HCT116 (cell line): ENCODE results near the gene FAM237B. TPM values are rescaled to one million over a fixed set of nuclear protein-coding genes. Genes with fewer than 3 reads are reported as not detected.
A peak's percentile ranks its signal among the peaks of the same experiment; 100 is the strongest.

ENCODE experiments used
- ATAC-seq: fragments of 200-7000 bp; cut with Tn5 transposase; 2 replicates; pipeline ENCODE4 v1.9.1; 2020; ENCODE audit warnings: mild to moderate bottlenecking, moderate library complexity
- BruUV-seq: library from RNA; stranded (reverse); fragments of 400-500 nt; replicated peaks from 2 replicates; lab custom pipeline; 2021; lab: Mats Ljungman, UMichigan
- CTCF ChIA-PET: fragments of 300-600 bp; sonication (Branson Sonifier 250); formaldehyde crosslinking; loops from one replicate; lab custom pipeline; 2021; ENCODE audit warnings: antibody characterized with exemption; lab: Charles Lee
- POLR2A ChIA-PET: fragments of 300-600, 350-600 bp; sonication (Branson Sonifier 250); formaldehyde crosslinking; loops from one replicate; lab custom pipeline; 2021; ENCODE audit warnings: antibody characterized with exemption; lab: Charles Lee
- RAD21 ChIA-PET, 2 experiments: fragments of 300-600 bp; sonication (Branson Sonifier 250); formaldehyde crosslinking; loops; one replicate each; lab custom pipeline; 2023; ENCODE audit warnings: low total read pairs in 2 of 2; ENCODE audit not compliant: uncharacterized antibody in 2 of 2, unreplicated experiment in 2 of 2, low non-redundant PET in 1 of 2; lab: Charles Lee
- DNase-seq: peaks from one replicate; pipeline ENCODE4 v3.0.0-alpha.2; 2010; ENCODE audit warnings: low read depth, low spot score
- H2AFZ ChIP-seq: fragments of 200-600 bp; shearing (Covaris generic), sonication (generic); 2 replicates; pipeline ENCODE4 v1.6.1; 2017; ENCODE audit warnings: low read depth, mixed run types, mixed read lengths, antibody characterized with exemption, low read length; ENCODE audit not compliant: poor library complexity, severe bottlenecking
- H3K27ac ChIP-seq: 2 replicates; pipeline ENCODE4 v1.5.1; 2012; ENCODE audit warnings: low read depth, low read length
- H3K27me3 ChIP-seq: fragments of 200-600 bp; sonication (generic); 2 replicates; pipeline ENCODE4 v1.6.1; 2016; ENCODE audit warnings: mixed run types, low read length, mixed read lengths; ENCODE audit not compliant: insufficient read depth
- H3K36me3 ChIP-seq, 2 experiments: fragments of 200-500 bp in 1 of 2; fragments of 200-600 bp in 1 of 2; sonication (Bioruptor generic) in 1 of 2; sonication (generic) in 1 of 2; 2 replicates each; pipeline versions ENCODE4 v1.5.1 to v1.6.1; 2014 to 2016; ENCODE audit warnings: low read length in 2 of 2, inconsistent platforms in 1 of 2, mixed read lengths in 1 of 2, mixed run types in 1 of 2; ENCODE audit not compliant: insufficient read depth in 2 of 2, control insufficient read depth in 1 of 2
- H3K4me1 ChIP-seq, 2 experiments: fragments of 200-600 bp in 1 of 2; sonication (generic) in 1 of 2; 2 replicates each; pipeline versions ENCODE4 v1.5.1 to v1.6.1; 2012 to 2017; ENCODE audit warnings: low read length in 2 of 2, inconsistent platforms in 1 of 2, mild to moderate bottlenecking in 1 of 2, mixed read lengths in 1 of 2, mixed run types in 1 of 2, moderate library complexity in 1 of 2; ENCODE audit not compliant: insufficient read depth in 2 of 2, control insufficient read depth in 1 of 2
- H3K4me2 ChIP-seq: fragments of 200-600 bp; sonication (generic); 2 replicates; pipeline ENCODE4 v1.6.1; 2017; ENCODE audit warnings: mixed run types, low read length, mixed read lengths
- H3K4me3 ChIP-seq, 2 experiments: fragments of 200-600 bp in 1 of 2; sonication (generic) in 1 of 2; replicated peaks in 1 of 2; 2 replicates each; pipeline ENCODE4 v1.5.1; 2011 to 2016; ENCODE audit warnings: low read length in 2 of 2, control low read depth in 1 of 2, low read depth in 1 of 2, mild to moderate bottlenecking in 1 of 2, mixed read lengths in 1 of 2, mixed run types in 1 of 2
- H3K79me2 ChIP-seq: fragments of 200-600 bp; sonication (generic); 2 replicates; pipeline ENCODE4 v1.6.1; 2017; ENCODE audit warnings: mild to moderate bottlenecking, mixed run types, low read length, moderate library complexity, mixed read lengths; ENCODE audit not compliant: insufficient read depth
- H3K9ac ChIP-seq: fragments of 200-600 bp; sonication (generic); 2 replicates; pipeline ENCODE4 v1.6.1; 2016; ENCODE audit warnings: low read length, mixed read lengths
- H3K9me2 ChIP-seq: fragments of 200-600 bp; sonication (generic), shearing (Covaris generic); 2 replicates; pipeline ENCODE4 v1.6.1; 2017; ENCODE audit warnings: mixed run types, mild to moderate bottlenecking, moderate library complexity; ENCODE audit not compliant: insufficient read depth
- H3K9me3 ChIP-seq, 2 experiments: fragments of 200-500 bp in 1 of 2; fragments of 200-600 bp in 1 of 2; sonication (Bioruptor generic) in 1 of 2; sonication (generic) in 1 of 2; 2 replicates each; pipeline ENCODE4 v1.6.1; 2014 to 2017; ENCODE audit warnings: low read length in 2 of 2, mixed read lengths in 2 of 2, inconsistent platforms in 1 of 2, low read depth in 1 of 2, mild to moderate bottlenecking in 1 of 2, mixed run types in 1 of 2, moderate library complexity in 1 of 2; ENCODE audit not compliant: control insufficient read depth in 1 of 2, insufficient read depth in 1 of 2
- H4K20me1 ChIP-seq: fragments of 200-600 bp; sonication (generic), shearing (Covaris generic); 2 replicates; pipeline ENCODE4 v1.6.1; 2017; ENCODE audit warnings: mixed run types, mild to moderate bottlenecking, moderate library complexity; ENCODE audit not compliant: insufficient read depth
- ATF3 ChIP-seq: IDR thresholded peaks from 2 replicates; pipeline ENCODE4 v1.6.1; 2012
- SIN3A ChIP-seq: IDR thresholded peaks from 2 replicates; pipeline ENCODE4 v1.6.1; 2012; ENCODE audit warnings: low read depth
- TCF7L2 ChIP-seq: IDR thresholded peaks from 2 replicates; pipeline ENCODE4 v1.7.0; 2011; ENCODE audit warnings: borderline replicate concordance, inconsistent platforms; ENCODE audit not compliant: insufficient read depth, insufficient read length; ENCODE audit errors: extremely low read depth
- YY1 ChIP-seq: IDR thresholded peaks from 2 replicates; pipeline ENCODE4 v1.6.1; 2011; ENCODE audit warnings: low read length, low read depth, moderate library complexity, mild to moderate bottlenecking; ENCODE audit not compliant: insufficient replicate concordance; ENCODE audit errors: extremely low read depth
- ZBTB33 ChIP-seq: IDR thresholded peaks from 2 replicates; pipeline ENCODE4 v1.6.1; 2011; ENCODE audit warnings: mild to moderate bottlenecking, low read length, moderate library complexity; ENCODE audit not compliant: insufficient replicate concordance; ENCODE audit errors: extremely low read depth
- ZNF274 ChIP-seq: fragments of 200-500 bp; sonication (Bioruptor generic); IDR thresholded peaks from 2 replicates; pipeline ENCODE4 v1.6.1; 2014; ENCODE audit warnings: mild to moderate bottlenecking, low read depth, low read length, inconsistent platforms
- intact Hi-C: fragments of 100-400 bp; cut with micrococcal nuclease; formaldehyde crosslinking; loops from 2 replicates; pipeline ENCODE4 v1.10.0; 2022
- total RNA-seq: library from RNA; stranded (reverse); gene quantifications from one replicate; pipeline ENCODE4 v1.2.1, GENCODE V29; 2021; ENCODE audit not compliant: unreplicated experiment

FAM237B gene
- total RNA-seq, 1 experiment from 2014 or later = not detected

- Histone ChIP-seq H2AFZ (no peak overlapping the region), H3K9me3 (no peaks in the 10 kb centered on the region), H3K9me2 (no peaks in the 10 kb centered on the region), H3K36me3 (no peaks in the 10 kb centered on the region), H3K4me1 (peaks cover 0 to 14% of the 10 kb centered on the region in 2 experiments; a peak in 2 of 4 replicates), H3K27ac (no peak overlapping the region), H3K4me2 (peak overlapping the region; percentile 75), H3K27me3 (no peaks in the 10 kb centered on the region), H3K79me2 (peaks cover 60% of the 10 kb centered on the region)
- no peak for DNase-seq
- no peak for ATAC-seq
- CTCF ChIA-PET = no interaction called here
- POLR2A ChIA-PET = no interaction called here
- RAD21 ChIA-PET = no interaction called here
- intact Hi-C loops = no loop called here
- BruUV-seq = no TSS peak
- no peak for TF ChIP-seq YY1
- TF ChIP-seq ZBTB33 = no peak
- TF ChIP-seq ATF3 = no peak
- TF ChIP-seq SIN3A = no peak
- TF ChIP-seq TCF7L2 = no peak
- no peak for TF ChIP-seq ZNF274
- TF ChIP-seq, all 23 proteins: peak for 0
- Histone ChIP-seq H3K4me3 (peak overlapping the region; percentile 97 to 99), H3K9ac (peak overlapping the region; percentile 87), H4K20me1 (no peaks in the 10 kb centered on the region)
Measured at GRCh38 chr7:90347759-90348158, 26.7 kb upstream of the FAM237B start.
